Measurements from ENCODE around the gene ACBD7. TPM values are rescaled to one million over a fixed set of nuclear protein-coding genes. Genes with fewer than 3 reads are reported as not detected.

The ACBD7 gene
- total and polyA plus RNA-seq, 9 of the 15 experiments (the other 6 are each of a cell fraction or from before 2014, with no cell fraction given) = 0.21 to 3.2 (median 0.84) TPM

GRCh38 chr10:15049533-15049932 lies 39.0 kb downstream of the ACBD7 start:
- no TSS peak for BruUV-seq (replicated peaks)
- no peaks in the 10 kb centered on the region for H3K9me3 ChIP-seq (replicated peaks; ENCODE audit: control insufficient read depth, insufficient read depth, low read depth, low read length)
- H4K20me1 ChIP-seq (replicated peaks; ENCODE audit: control insufficient read depth, insufficient read depth, low read length) = no peaks in the 10 kb centered on the region
- ATAC-seq (no peak), FAIRE-seq (no peak), DNase-seq (ENCODE audit: extremely low read depth in 1 of 4, low spot score in 3 of 4) (no peak)
- H3K79me2 ChIP-seq (ENCODE audit: control insufficient read depth, insufficient read depth, low read length) = no peaks in the 10 kb centered on the region
- no peak overlapping the region for H3K27ac ChIP-seq (ENCODE audit: extremely low read depth, low read depth, low read length)
- H3K9ac ChIP-seq (ENCODE audit: insufficient read depth in 1 of 2, low read depth in 2 of 2, low read length in 2 of 2) = no peak overlapping the region
- H3K27me3 ChIP-seq (ENCODE audit: control insufficient read depth in 2 of 2, insufficient read depth in 2 of 2, low read length in 2 of 2) = peaks cover 0 to 8% of the 10 kb centered on the region in 2 experiments; a peak in 3 of 5 replicates
- no peak overlapping the region for H3K4me3 ChIP-seq
- no peaks in the 10 kb centered on the region for H3K9me1 ChIP-seq (ENCODE audit: control insufficient read depth, insufficient read depth, low read length)
- H3K36me3 ChIP-seq (ENCODE audit: control insufficient read depth, insufficient read depth, low read length) = no peaks in the 10 kb centered on the region
- no peaks in the 10 kb centered on the region; a peak in 1 of 5 replicates for H3K4me1 ChIP-seq (replicated peaks in 1 of 2; ENCODE audit: control insufficient read depth in 2 of 2, insufficient read depth in 2 of 2, low read length in 2 of 2)
- CTCF ChIA-PET (ENCODE audit: low intra/inter-chr PET ratio) = no interaction called here
- POLR2A ChIA-PET = no interaction called here
- no peak overlapping the region for H2AFZ ChIP-seq (ENCODE audit: low read depth, low read length)
- intact Hi-C loops (cut with micrococcal nuclease) = no loop called here
- TF ChIP-seq MCM7 (IDR thresholded peaks at IDR 0.05) (no peak), ZNF75A (CRISPR knock-in tag; IDR thresholded peaks at IDR 0.05) (no peak), ZNF232 (CRISPR knock-in tag; IDR thresholded peaks at IDR 0.05) (no peak), TAF7 (tag; IDR thresholded peaks at IDR 0.05) (no peak), U2AF1 (optimal IDR thresholded peaks at IDR 0.05; ENCODE audit: low read depth, low read length) (no peak), EGR1 (conservative IDR thresholded peaks at IDR 0.05) (no peak), ZSCAN32 (CRISPR knock-in tag; IDR thresholded peaks at IDR 0.05) (no peak), ZNF445 (CRISPR knock-in tag; IDR thresholded peaks at IDR 0.05; ENCODE audit: low read depth) (no peak), THAP12 (CRISPR knock-in tag; IDR thresholded peaks at IDR 0.05) (no peak), ZNF655 (CRISPR knock-in tag; IDR thresholded peaks at IDR 0.05) (no peak)
- TF ChIP-seq, protein P1, sequence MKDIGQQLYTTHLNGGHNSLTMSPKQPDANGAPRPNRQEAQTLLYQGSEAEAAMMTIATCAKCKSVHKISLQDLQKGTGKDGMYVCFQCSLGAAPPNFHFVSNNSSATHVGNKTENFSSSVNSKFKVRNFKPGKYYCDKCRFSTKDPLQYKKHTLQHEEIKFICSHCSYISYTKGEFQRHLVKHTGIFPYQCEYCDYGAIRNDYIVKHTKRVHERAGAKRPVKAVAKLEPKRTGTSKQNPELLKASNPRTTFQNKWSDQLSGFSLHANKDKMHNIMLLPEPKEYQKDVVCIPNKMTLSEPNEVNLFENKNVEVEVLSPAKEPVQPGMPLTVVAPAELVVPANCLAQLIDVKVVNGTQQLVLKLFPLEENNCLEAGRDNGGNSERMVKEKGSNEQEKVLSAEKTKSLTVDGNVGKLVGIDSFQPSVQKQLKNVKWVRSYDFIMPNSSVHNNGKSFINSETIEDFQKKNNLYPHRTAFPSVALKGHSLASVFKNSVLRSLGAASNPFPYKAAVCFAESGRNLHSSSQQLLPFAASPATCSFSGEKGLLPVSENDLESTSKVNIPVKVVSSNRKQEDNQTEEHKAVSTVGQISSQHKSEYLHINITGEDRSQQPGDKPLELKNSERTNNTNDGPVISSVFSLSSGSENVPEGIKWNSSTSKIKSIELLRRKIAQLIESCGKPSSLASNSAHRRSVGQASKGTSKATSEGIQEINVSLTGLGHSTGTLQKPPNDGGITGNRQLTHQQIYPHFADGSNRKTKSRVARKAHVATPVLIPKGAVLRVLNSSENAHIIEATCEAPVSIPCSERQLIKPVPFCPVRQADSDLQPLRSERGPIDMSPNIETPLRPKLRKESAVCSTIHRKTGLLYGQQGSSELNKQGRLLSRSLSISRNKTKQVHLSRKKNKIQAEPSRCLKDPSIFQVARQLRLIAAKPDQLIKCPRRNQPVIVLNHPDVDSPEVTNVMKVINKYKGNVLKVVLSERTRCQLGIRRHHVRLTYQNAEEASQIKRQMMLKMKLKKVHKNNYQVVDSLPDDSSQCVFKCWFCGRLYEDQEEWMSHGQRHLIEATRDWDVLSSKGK (CRISPR knock-in tag; IDR thresholded peaks at IDR 0.05) = no peak
- TF ChIP-seq, protein P2, sequence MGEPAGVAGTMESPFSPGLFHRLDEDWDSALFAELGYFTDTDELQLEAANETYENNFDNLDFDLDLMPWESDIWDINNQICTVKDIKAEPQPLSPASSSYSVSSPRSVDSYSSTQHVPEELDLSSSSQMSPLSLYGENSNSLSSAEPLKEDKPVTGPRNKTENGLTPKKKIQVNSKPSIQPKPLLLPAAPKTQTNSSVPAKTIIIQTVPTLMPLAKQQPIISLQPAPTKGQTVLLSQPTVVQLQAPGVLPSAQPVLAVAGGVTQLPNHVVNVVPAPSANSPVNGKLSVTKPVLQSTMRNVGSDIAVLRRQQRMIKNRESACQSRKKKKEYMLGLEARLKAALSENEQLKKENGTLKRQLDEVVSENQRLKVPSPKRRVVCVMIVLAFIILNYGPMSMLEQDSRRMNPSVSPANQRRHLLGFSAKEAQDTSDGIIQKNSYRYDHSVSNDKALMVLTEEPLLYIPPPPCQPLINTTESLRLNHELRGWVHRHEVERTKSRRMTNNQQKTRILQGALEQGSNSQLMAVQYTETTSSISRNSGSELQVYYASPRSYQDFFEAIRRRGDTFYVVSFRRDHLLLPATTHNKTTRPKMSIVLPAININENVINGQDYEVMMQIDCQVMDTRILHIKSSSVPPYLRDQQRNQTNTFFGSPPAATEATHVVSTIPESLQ (CRISPR knock-in tag; IDR thresholded peaks at IDR 0.05) = no peak
- no peak overlapping the region for H3K4me2 ChIP-seq (ENCODE audit: insufficient read depth, low read length)
- in situ Hi-C loops (cut with MboI) = no loop called here
